ENCODE results near the gene TEDDM1.

The TEDDM1 gene

DNA sequence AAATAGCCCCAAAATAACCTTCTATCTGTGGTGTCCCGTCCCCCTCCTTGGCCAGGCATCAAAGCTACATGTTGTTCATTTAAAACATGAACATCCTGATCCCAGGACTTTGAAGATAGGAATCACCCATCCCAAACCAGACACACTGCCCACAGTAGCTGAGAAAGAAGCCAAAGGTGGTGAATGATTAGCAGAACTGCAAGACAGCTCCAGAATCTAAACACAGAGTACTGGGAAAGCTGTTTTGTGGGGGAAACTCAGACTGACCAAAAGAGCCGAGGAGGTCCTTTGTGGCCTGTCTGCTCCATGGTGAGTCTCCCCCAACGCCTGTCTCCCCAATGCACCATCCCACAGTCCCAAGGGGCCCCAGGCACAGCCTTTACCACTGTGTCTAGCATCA is 7.3 kb upstream of the TEDDM1 start:
- no peak for DNase-seq (ENCODE audit: low read depth in 3 of 3, low spot score in 1 of 3)

DNA sequence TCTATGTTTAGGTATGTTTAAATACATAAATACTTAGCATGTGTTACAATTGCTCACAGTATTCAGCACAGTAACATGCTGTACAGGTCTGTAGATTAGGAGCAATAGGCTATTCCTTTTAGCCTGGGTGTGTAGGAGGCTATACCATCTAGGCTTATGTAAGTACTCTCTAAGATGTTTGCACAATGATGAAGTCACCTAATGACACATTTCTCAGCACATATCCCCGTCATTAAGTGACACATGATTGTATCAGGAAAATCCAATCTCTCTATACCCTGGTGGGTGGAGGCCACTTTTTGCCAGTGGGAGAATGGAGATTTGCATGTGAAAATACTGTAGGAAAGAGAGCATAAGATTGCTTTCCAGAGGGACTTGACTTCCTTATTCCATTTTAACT is 5.5 kb upstream of the TEDDM1 start:
- DNase-seq (ENCODE audit: low read depth in 3 of 3, low spot score in 1 of 3) = no peak

DNA sequence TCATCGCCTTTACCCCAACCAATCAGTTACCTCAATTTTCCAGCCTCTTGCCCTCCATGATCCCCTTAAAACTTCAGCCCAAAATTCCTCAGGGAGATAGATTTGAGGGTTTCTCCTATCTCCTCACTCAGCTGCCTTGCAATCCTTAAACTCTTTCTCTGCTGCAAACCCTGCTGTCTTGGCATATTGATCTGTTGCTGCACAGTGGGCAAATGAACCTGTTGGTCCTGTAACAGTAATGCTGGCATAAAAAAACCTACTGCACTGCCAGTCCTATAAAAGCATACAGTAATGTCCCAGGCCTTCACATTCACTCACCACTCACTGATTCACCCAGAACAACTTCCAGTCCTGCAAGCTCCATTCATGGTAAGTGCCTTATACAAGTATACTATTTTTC is 5.1 kb upstream of the TEDDM1 start:
- DNase-seq (ENCODE audit: low read depth in 3 of 3, low spot score in 1 of 3) = no peak

DNA sequence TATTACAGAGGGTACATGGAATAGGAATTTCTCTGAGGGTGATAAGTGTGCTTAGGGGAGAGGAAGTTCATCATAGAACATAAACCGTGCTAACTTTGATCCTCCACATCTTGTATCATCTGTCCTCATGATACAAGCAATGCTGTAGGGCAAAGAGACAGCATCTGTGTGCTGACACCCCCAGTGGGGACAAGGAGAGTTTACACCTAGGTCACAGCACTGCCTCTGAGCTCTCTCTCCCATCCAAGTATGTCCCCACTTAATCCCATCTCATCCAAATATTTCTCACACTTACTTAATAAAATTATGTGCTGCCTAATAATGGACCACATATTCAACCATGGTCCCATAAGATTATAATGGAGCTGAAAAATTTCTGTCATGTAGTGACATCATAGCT is 4.3 kb upstream of the TEDDM1 start:
- DNase-seq (ENCODE audit: low read depth in 3 of 3, low spot score in 1 of 3) = no peak

DNA sequence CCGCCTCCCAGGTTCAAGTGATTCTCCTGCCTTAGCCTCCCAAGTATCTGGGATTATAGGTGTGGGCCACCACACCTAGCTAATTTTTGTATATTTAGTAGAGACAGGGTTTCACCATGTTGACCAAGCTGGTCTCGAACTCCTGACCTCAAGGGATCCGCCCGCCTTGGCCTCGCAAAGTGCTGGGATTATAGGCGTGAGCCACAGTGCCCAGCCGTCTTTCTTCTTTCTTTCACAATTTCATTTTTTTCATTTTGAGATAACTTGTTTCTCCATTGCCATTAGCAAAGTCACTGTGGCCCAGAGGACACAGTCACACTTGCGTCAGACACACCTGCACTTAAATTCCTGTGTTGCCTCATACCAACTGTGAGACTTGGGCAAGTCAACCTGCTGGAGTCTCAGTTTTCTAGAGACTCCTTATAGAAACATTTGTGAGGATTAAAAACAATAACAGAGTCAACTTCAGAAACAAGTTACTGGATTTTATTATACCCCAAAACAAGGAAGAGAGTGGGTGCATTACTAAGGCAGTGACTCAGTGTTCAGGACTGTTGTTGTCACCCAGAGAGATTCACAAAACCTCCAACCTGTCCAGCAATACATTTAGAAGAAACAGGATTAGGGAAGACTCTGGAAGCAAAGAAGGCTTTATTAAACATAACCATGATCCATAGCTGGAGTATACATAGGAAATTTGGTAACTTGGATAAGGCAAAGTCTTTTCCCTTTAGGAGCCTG is 2.6 kb downstream of the TEDDM1 start:
- DNase-seq (ENCODE audit: low read depth in 3 of 3, low spot score in 1 of 3) = no peak

GRCh38 chr1:182395906-182396305 is 4.6 kb downstream of the TEDDM1 start:
- no peak for DNase-seq (ENCODE audit: low read depth in 3 of 3, low spot score in 1 of 3)

DNA sequence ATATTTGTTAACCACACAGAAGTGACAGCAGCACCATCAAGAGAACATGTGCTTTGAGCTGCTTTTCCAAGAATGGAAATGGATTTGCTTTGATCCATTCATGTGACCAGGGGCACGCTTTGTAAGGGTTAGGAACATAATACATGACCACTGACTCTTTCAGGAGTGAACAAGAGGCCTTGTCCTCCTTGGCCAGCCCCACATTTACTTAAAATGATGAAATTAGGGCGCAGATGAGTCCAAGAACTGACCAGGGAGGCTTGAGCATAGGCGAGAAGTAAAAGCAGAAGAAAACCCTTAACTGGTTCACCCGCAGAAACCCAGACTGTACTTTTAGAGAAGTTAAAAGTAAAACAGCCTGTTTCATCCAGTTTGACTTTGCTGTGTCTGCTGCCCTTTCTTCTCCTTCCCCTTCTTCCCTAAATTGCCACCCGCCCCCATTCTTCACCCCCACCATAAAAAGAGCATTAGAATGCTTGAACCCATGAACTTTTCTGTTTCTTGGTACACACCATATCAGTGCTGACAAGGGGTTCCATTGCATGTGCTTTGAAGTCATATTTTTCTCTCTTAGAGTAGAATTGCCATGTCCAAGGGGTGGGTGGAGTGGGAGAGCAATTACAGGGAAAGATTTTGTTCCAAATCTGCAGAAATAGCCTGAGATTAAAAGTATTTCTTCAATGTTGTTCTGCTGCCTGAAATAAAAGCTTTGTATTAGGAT is 6.3 kb downstream of the TEDDM1 start:
- DNase-seq (ENCODE audit: low read depth in 3 of 3, low spot score in 1 of 3) = no peak

- peak in 1 of 3 donors; percentile 4 for DNase-seq (ENCODE audit: low read depth in 3 of 3, low spot score in 1 of 3)
Observed at GRCh38 chr1:182392050-182393028, 8.1 kb downstream of the TEDDM1 start.

GRCh38 chr1:182391362-182392049 is 9.0 kb downstream of the TEDDM1 start, which contains the start of gene GLUL:
Gene GLUL (minus strand): TSS chr1:182391790. CDS start chr1:182388737, 3,053 bp downstream.
- DNase-seq (ENCODE audit: low read depth in 3 of 3, low spot score in 1 of 3) = peak; percentile 22 to 56 (median 35)

- DNase-seq (ENCODE audit: low read depth in 3 of 3, low spot score in 1 of 3) = peak in 1 of 3 donors; percentile 25
Observed at GRCh38 chr1:182391028-182391361, 9.5 kb downstream of the TEDDM1 start.

GRCh38 chr1:182389619-182390047 is 10.8 kb downstream of the TEDDM1 start:
- DNase-seq (ENCODE audit: low read depth in 3 of 3, low spot score in 1 of 3) = no peak

- DNase-seq (ENCODE audit: low read depth in 3 of 3, low spot score in 1 of 3) = no peak
Observed at GRCh38 chr1:182388392-182389134, 11.9 kb downstream of the TEDDM1 start.

DNA sequence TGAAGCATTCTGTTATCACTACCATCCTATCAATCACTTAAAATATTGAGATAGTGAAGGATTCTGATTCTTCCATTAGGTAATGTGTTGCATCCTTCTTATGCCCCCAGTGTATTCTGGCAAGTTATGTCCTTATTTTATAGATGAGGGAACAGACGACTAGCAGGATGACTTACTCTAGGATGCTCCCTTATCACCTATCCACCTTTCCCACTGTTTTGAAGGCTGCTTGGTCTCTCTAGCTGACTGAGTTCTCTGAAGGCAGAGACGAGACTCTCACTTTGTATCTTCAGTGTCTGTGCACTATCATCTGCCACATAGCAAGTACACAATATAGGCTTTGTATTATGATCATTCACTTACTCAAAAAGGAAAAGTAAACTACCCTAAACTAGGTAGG is 12.9 kb downstream of the TEDDM1 start:
- no peak for DNase-seq (ENCODE audit: low read depth in 3 of 3, low spot score in 1 of 3)

GRCh38 chr1:182386980-182387379 is 13.5 kb downstream of the TEDDM1 start:
- DNase-seq (ENCODE audit: low read depth in 3 of 3, low spot score in 1 of 3) = no peak

DNA sequence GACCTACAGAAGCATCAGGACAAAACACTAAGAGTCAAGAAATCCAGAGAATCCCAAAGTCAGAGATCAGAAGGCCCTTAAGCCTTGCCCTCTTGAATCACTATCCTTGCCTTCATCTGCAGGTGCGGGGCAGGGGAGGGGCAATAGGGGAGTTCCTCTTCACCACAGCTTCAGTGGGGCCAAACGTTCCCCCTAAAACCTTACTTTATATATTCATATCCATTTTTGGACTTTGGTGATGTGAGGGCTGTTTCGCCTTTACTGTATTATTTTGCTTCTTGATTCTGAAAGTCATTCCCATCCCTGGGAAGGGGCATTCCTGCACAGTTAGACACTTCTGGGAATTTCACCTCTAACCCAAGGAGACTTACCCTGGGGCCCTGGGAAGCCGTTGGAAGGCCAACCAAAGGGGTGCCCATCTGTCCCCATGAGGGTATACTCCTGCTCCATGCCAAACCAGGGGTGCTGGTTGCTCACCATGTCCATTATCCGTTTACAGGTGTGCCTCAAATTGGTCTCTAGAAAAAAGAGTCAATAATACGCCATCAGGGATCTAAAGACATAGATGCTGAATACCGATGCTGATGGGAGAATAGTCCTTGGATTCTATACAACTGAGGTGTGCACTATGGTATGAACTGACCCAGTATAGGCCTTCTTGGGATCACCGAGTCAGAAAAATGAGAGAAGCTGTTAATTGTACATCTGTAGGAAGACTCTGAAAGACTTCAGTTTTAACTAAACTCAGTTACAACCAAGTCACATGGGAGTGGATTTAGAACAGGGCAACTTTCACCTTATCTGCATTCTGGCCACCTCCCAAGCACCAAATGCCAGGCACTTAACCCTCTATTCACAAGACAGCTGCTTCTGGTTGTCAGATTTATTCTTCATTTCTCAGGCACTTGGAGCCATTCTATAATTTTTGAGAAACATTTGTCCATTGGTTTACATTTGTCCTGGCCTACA is 14.3 kb downstream of the TEDDM1 start:
- no peak for DNase-seq (ENCODE audit: low read depth in 3 of 3, low spot score in 1 of 3)

DNA sequence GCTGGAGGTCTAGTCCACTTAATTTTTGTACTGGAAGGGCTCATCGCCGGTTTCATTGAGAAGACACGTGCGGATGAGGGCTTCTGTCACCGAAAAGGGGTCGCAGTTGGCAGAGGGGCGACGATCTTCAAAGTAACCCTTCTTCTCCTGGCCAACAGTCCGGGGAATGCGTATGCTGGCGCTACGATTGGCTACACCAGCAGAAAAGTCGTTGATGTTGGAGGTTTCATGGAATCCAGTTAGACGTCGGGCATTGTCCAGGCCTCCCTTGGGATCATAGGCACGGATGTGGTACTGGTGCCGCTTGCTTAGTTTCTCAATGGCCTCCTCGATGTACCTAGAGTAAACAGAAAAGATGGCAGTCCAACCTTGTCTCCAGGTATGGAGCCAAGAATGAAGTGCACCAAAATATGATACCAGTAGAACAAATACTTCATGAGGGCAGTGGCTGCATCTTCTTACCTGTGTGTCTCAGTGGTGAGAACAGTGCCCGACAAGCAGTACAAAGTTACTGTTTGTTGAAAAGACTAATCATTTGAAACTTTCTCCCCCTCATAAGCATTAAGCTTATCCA is 16.0 kb downstream of the TEDDM1 start:
- no peak for DNase-seq (ENCODE audit: low read depth in 3 of 3, low spot score in 1 of 3)

- DNase-seq (ENCODE audit: low read depth in 3 of 3, low spot score in 1 of 3) = no peak
Observed at GRCh38 chr1:182383934-182384333, 16.5 kb downstream of the TEDDM1 start.

GRCh38 chr1:182383037-182383661 is 17.3 kb downstream of the TEDDM1 start:
- DNase-seq (ENCODE audit: low read depth in 3 of 3, low spot score in 1 of 3) = no peak
